ENCODE results near the gene KRT4. TPM values are rescaled to one million over a fixed set of nuclear protein-coding genes. Genes with fewer than 3 reads are reported as not detected.

The KRT4 gene
- total RNA-seq, 2 experiments from 2014 or later, result not detected

Small RNA genes lying within 50 kb of the gene (small RNA-seq; reads per million reads assigned to genes)
- gene AC107016.2, result not detected

Other genes with a start within 250 kb of the KRT4 start
- gene KRT74, start 240.3 kb downstream of the KRT4 start, total RNA-seq (2014; rRNA removed; shearing (Covaris generic)), result not detected in 2 replicates
- gene KRT74, start 240.3 kb downstream of the KRT4 start, total RNA-seq (2022), result not detected in 2 replicates
- not detected in 2 replicates for gene KRT72, start 212.7 kb downstream of the KRT4 start, total RNA-seq (2014; rRNA removed; shearing (Covaris generic))
- not detected in 2 replicates for gene KRT72, start 212.7 kb downstream of the KRT4 start, total RNA-seq (2022)
- not detected in 2 replicates for gene KRT73, start 195.6 kb downstream of the KRT4 start, total RNA-seq (2014; rRNA removed; shearing (Covaris generic))
- not detected in 2 replicates for gene KRT73, start 195.6 kb downstream of the KRT4 start, total RNA-seq (2022)
- gene KRT2, start 161.9 kb downstream of the KRT4 start, total RNA-seq (2014; rRNA removed; shearing (Covaris generic)), result not detected in 2 replicates
- not detected in 2 replicates for gene KRT2, start 161.9 kb downstream of the KRT4 start, total RNA-seq (2022)
- gene KRT1, start 133.7 kb downstream of the KRT4 start, total RNA-seq (2014; rRNA removed; shearing (Covaris generic)), result not detected in 2 replicates
- gene KRT1, start 133.7 kb downstream of the KRT4 start, total RNA-seq (2022), result not detected in 2 replicates
- not detected in 2 replicates for gene KRT77, start 110.6 kb downstream of the KRT4 start, total RNA-seq (2014; rRNA removed; shearing (Covaris generic))
- not detected in 2 replicates for gene KRT77, start 110.6 kb downstream of the KRT4 start, total RNA-seq (2022)
- gene KRT76, start 36.8 kb downstream of the KRT4 start, total RNA-seq (2014; rRNA removed; shearing (Covaris generic)), result not detected in 2 replicates
- gene KRT76, start 36.8 kb downstream of the KRT4 start, total RNA-seq (2022), result not detected in 2 replicates
- not detected in 2 replicates for gene KRT3, start 18.0 kb downstream of the KRT4 start, total RNA-seq (2014; rRNA removed; shearing (Covaris generic))
- not detected in 2 replicates for gene KRT3, start 18.0 kb downstream of the KRT4 start, total RNA-seq (2022)
- gene KRT79, start 20.2 kb upstream of the KRT4 start, total RNA-seq (2014; rRNA removed; shearing (Covaris generic)), result not detected in 2 replicates
- gene KRT79, start 20.2 kb upstream of the KRT4 start, total RNA-seq (2022), result not detected in 2 replicates
- gene KRT78, start 34.9 kb upstream of the KRT4 start, total RNA-seq (2014; rRNA removed; shearing (Covaris generic)), result not detected in 2 replicates
- not detected in 2 replicates for gene KRT78, start 34.9 kb upstream of the KRT4 start, total RNA-seq (2022)
- gene KRT8, start 91.0 kb upstream of the KRT4 start, total RNA-seq (2014; rRNA removed; shearing (Covaris generic)), result 0.16 TPM in 1 of 2 replicates, not detected in the other
- gene KRT8, start 91.0 kb upstream of the KRT4 start, total RNA-seq (2022), result 0.89 TPM in 2 replicates
- gene KRT18, start 135.0 kb upstream of the KRT4 start, total RNA-seq (2014; rRNA removed; shearing (Covaris generic)), result not detected in 2 replicates
- gene KRT18, start 135.0 kb upstream of the KRT4 start, total RNA-seq (2022), result not detected in 2 replicates
- 645 and 872 TPM in 2 replicates for gene EIF4B, start 192.3 kb upstream of the KRT4 start, total RNA-seq (2014; rRNA removed; shearing (Covaris generic))
- 745 and 898 TPM in 2 replicates for gene EIF4B, start 192.3 kb upstream of the KRT4 start, total RNA-seq (2022)
- gene TNS2, start 235.9 kb upstream of the KRT4 start, total RNA-seq (2014; rRNA removed; shearing (Covaris generic)), result 0.25 TPM in 1 of 2 replicates, not detected in the other
- 1.3 and 1.6 TPM in 2 replicates for gene TNS2, start 235.9 kb upstream of the KRT4 start, total RNA-seq (2022)